GM19455 (cell line): ENCODE data around the gene PKN3.
"Not testable (repeated sequence)": the region's sequence is repeated elsewhere in the genome, so short reads cannot be mapped to it uniquely, and the experiment has no call there.

Experiments
- ATAC-seq: cut with Tn5 transposase; IDR thresholded peaks from one replicate; pipeline ENCODE4 v1.9.1; 2021; ENCODE audit not compliant: unreplicated experiment

The PKN3 gene

GRCh38 chr9:128702445-128702948 is at the start of gene PKN3:
Gene PKN3 (plus strand): TSS chr9:128702503. CDS start chr9:128702916, 413 bp downstream.
- peak; percentile 66 for ATAC-seq

GRCh38 chr9:128653908-128654307 is 48.4 kb upstream of the PKN3 start:
- no peak for ATAC-seq

GRCh38 chr9:128654481-128654880 is 47.8 kb upstream of the PKN3 start:
- no peak for ATAC-seq

- ATAC-seq, result peak; percentile 56
These were observed 45.6 kb upstream of the PKN3 start, which contains the start of gene DYNC2I2 for GRCh38 chr9:128656416-128657343. Gene DYNC2I2 (minus strand): TSS chr9:128656847. CDS start chr9:128656726, 121 bp downstream.

GRCh38 chr9:128657344-128657704 is 45.0 kb upstream of the PKN3 start:
- ATAC-seq, result no peak

GRCh38 chr9:128657796-128658195 is 44.5 kb upstream of the PKN3 start:
- ATAC-seq, result no peak

GRCh38 chr9:128666481-128666941 is 35.8 kb upstream of the PKN3 start:
- not testable (repeated sequence) for ATAC-seq

- no peak for ATAC-seq
These were observed 32.5 kb upstream of the PKN3 start for GRCh38 chr9:128669786-128670185.

GRCh38 chr9:128675382-128675781 is 26.9 kb upstream of the PKN3 start:
- no peak for ATAC-seq

- no peak for ATAC-seq
These were observed 24.5 kb upstream of the PKN3 start for GRCh38 chr9:128677794-128678193.

- no peak for ATAC-seq
These were observed 18.8 kb upstream of the PKN3 start for GRCh38 chr9:128683340-128684064.

GRCh38 chr9:128684065-128684324 is 18.3 kb upstream of the PKN3 start:
- ATAC-seq, result no peak

GRCh38 chr9:128684325-128685199 is 17.7 kb upstream of the PKN3 start:
- no peak for ATAC-seq

GRCh38 chr9:128685636-128686489 is 16.4 kb upstream of the PKN3 start:
- no peak for ATAC-seq

GRCh38 chr9:128687453-128687852 is 14.8 kb upstream of the PKN3 start:
- no peak for ATAC-seq

GRCh38 chr9:128688501-128689292 is 13.6 kb upstream of the PKN3 start, which contains the start of gene SET:
Gene SET (plus strand): TSS chr9:128689222. CDS start chr9:128689583, 361 bp downstream.
- ATAC-seq, result peak; percentile 60

- ATAC-seq, result peak; percentile 12
These were observed 13.0 kb upstream of the PKN3 start for GRCh38 chr9:128689293-128689774.

GRCh38 chr9:128689820-128690683 is 12.3 kb upstream of the PKN3 start:
- no peak for ATAC-seq
